ENCODE data around the gene HSD17B1. TPM values are rescaled to one million over a fixed set of nuclear protein-coding genes. Genes with fewer than 3 reads are reported as not detected.
"Not testable (repeated sequence)": the region's sequence is repeated elsewhere in the genome, so short reads cannot be mapped to it uniquely, and the experiment has no call there.

The HSD17B1 gene
- total RNA-seq, 1 experiment from 2014 or later = 1.5 TPM

DNA sequence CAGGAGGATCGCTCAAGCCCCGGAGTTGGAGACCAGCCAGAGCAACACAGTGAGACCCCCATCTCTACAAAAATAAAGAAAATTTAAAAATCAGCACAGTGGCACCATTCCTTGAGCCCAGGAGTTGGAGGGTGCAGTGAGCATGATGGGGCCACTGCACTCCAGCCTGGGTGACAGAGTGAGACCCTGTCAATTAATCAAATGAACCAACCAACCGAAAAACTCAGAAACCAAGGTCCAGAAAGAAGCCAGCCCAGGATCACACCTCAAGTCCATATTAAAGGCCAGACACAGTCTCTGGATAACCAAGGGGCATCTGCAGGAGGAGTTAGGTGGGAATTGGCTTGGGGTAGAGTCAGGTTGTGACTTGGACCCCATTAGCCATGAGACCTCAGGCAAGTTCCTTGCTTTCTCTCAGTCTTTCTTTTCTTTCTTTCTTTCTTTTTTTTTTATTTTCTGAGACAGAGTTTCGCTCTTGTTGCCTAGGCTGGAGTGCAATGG, 2.4 kb downstream of the HSD17B1 start (continued):
- TF ChIP-seq, protein P1, sequence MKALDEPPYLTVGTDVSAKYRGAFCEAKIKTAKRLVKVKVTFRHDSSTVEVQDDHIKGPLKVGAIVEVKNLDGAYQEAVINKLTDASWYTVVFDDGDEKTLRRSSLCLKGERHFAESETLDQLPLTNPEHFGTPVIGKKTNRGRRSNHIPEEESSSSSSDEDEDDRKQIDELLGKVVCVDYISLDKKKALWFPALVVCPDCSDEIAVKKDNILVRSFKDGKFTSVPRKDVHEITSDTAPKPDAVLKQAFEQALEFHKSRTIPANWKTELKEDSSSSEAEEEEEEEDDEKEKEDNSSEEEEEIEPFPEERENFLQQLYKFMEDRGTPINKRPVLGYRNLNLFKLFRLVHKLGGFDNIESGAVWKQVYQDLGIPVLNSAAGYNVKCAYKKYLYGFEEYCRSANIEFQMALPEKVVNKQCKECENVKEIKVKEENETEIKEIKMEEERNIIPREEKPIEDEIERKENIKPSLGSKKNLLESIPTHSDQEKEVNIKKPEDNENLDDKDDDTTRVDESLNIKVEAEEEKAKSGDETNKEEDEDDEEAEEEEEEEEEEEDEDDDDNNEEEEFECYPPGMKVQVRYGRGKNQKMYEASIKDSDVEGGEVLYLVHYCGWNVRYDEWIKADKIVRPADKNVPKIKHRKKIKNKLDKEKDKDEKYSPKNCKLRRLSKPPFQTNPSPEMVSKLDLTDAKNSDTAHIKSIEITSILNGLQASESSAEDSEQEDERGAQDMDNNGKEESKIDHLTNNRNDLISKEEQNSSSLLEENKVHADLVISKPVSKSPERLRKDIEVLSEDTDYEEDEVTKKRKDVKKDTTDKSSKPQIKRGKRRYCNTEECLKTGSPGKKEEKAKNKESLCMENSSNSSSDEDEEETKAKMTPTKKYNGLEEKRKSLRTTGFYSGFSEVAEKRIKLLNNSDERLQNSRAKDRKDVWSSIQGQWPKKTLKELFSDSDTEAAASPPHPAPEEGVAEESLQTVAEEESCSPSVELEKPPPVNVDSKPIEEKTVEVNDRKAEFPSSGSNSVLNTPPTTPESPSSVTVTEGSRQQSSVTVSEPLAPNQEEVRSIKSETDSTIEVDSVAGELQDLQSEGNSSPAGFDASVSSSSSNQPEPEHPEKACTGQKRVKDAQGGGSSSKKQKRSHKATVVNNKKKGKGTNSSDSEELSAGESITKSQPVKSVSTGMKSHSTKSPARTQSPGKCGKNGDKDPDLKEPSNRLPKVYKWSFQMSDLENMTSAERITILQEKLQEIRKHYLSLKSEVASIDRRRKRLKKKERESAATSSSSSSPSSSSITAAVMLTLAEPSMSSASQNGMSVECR (CRISPR knock-in tag; IDR thresholded peaks at IDR 0.05; ENCODE audit: borderline replicate concordance) = no peak

GRCh38 chr17:42555961-42556617, 3.4 kb downstream of the HSD17B1 start:
- ATAC-seq (peak; percentile 75), DNase-seq (ENCODE audit: low spot score) (peak; percentile 77)
- H3K9me3 Mint-ChIP-seq; H3K36me3 Mint-ChIP-seq; H3K27me3 Mint-ChIP-seq (ENCODE audit: low read depth); H3K4me1 Mint-ChIP-seq; H3K27ac Mint-ChIP-seq; POLR2A ChIA-PET: not testable (repeated sequence)
- CTCF ChIA-PET = interaction anchor here (2.6 kb wide), 1 partner anchor 207 kb away, joined by 12 read pairs; no protein-coding TSS in a partner anchor
- H3K4me3 Mint-ChIP-seq = peak overlapping the region; percentile 85

DNA sequence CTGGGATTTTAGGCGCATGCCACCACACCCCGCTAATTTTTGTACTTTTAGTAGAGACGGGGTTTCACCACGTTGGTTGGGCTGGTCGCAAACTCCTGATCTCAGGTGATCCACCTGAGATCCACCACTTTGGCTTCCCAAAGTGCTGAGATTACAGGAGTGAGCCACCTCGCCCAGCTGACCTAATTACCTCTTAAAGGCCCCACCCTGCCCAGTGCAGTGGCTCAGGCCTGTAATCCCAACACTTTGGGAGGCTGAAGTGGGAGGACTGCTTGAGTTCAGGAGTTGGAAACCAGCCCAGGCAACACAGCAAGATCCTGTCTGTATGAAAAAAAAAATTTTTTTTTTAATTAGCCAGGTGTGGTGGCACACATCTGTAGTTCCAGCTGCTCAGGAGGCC, 6.4 kb downstream of the HSD17B1 start:
- ChIA-PET POLR2A (no interaction called here), CTCF (interaction anchor here (1.3 kb wide), 1 partner anchor 19 kb away, joined by 4 read pairs; no protein-coding TSS in a partner anchor)
- Mint-ChIP-seq H3K27me3 (ENCODE audit: low read depth) (no peaks in the 10 kb centered on the region), H3K4me3 (no peak overlapping the region), H3K36me3 (no peaks in the 10 kb centered on the region), H3K4me1 (peaks cover 21% of the 10 kb centered on the region), H3K27ac (no peak overlapping the region), H3K9me3 (no peaks in the 10 kb centered on the region)
- no peak for TF ChIP-seq ZNF396 (CRISPR knock-in tag; IDR thresholded peaks at IDR 0.05; ENCODE audit: borderline replicate concordance)
- TF ChIP-seq, protein P2, sequence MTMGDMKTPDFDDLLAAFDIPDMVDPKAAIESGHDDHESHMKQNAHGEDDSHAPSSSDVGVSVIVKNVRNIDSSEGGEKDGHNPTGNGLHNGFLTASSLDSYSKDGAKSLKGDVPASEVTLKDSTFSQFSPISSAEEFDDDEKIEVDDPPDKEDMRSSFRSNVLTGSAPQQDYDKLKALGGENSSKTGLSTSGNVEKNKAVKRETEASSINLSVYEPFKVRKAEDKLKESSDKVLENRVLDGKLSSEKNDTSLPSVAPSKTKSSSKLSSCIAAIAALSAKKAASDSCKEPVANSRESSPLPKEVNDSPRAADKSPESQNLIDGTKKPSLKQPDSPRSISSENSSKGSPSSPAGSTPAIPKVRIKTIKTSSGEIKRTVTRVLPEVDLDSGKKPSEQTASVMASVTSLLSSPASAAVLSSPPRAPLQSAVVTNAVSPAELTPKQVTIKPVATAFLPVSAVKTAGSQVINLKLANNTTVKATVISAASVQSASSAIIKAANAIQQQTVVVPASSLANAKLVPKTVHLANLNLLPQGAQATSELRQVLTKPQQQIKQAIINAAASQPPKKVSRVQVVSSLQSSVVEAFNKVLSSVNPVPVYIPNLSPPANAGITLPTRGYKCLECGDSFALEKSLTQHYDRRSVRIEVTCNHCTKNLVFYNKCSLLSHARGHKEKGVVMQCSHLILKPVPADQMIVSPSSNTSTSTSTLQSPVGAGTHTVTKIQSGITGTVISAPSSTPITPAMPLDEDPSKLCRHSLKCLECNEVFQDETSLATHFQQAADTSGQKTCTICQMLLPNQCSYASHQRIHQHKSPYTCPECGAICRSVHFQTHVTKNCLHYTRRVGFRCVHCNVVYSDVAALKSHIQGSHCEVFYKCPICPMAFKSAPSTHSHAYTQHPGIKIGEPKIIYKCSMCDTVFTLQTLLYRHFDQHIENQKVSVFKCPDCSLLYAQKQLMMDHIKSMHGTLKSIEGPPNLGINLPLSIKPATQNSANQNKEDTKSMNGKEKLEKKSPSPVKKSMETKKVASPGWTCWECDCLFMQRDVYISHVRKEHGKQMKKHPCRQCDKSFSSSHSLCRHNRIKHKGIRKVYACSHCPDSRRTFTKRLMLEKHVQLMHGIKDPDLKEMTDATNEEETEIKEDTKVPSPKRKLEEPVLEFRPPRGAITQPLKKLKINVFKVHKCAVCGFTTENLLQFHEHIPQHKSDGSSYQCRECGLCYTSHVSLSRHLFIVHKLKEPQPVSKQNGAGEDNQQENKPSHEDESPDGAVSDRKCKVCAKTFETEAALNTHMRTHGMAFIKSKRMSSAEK (CRISPR knock-in tag; IDR thresholded peaks at IDR 0.05; ENCODE audit: borderline replicate concordance) = no peak
- TF ChIP-seq CDX4 (CRISPR knock-in tag; IDR thresholded peaks at IDR 0.05; ENCODE audit: borderline replicate concordance) = no peak
- TF ChIP-seq SMAD4 (CRISPR knock-in tag; IDR thresholded peaks at IDR 0.05) = no peak
- DNase-seq (ENCODE audit: low spot score) (no peak), ATAC-seq (no peak)

DNA sequence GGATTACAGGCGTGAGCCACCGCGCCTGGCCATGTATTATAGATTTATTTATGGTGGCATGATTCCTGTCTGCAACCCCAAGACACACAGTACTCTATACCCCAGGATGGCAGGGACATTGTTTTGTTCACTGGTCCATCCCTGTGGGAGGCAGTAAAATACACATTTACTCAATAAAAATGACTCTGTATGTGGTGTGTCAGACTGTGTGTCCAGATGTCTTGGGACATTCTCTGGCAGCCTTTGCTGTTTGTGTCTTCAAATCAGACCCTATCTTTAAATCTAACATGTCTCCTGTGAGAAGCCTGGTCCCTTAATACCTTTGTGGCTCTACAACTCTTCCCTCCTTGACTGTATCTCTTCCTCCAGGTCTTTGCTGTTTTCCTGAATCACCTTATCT, 7.5 kb downstream of the HSD17B1 start:
- no peaks in the 10 kb centered on the region for H3K9me3 Mint-ChIP-seq
- ATAC-seq (no peak), DNase-seq (ENCODE audit: low spot score) (no peak)
- H3K4me3 Mint-ChIP-seq = no peak overlapping the region
- CTCF ChIA-PET = no interaction called here
- H3K27me3 Mint-ChIP-seq (ENCODE audit: low read depth) = no peaks in the 10 kb centered on the region
- H3K27ac Mint-ChIP-seq = no peak overlapping the region
- TF ChIP-seq SMAD4 (CRISPR knock-in tag; IDR thresholded peaks at IDR 0.05) (no peak), IRF2 (CRISPR knock-in tag; IDR thresholded peaks at IDR 0.05; ENCODE audit: borderline replicate concordance, low read depth) (no peak), SOX15 (CRISPR knock-in tag; IDR thresholded peaks at IDR 0.05) (no peak), ZNF425 (CRISPR knock-in tag; conservative IDR thresholded peaks at IDR 0.05) (no peak), EMX1 (CRISPR knock-in tag; IDR thresholded peaks at IDR 0.05) (no peak), PRRX2 (CRISPR knock-in tag; IDR thresholded peaks at IDR 0.05) (no peak), CREM (CRISPR knock-in tag; IDR thresholded peaks at IDR 0.05) (no peak), ZNF232 (CRISPR knock-in tag; IDR thresholded peaks at IDR 0.05) (no peak), ZNF219 (CRISPR knock-in tag; IDR thresholded peaks at IDR 0.05; ENCODE audit: borderline replicate concordance) (no peak)
- no peaks in the 10 kb centered on the region; the same call in 1 of the 2 replicates for H3K36me3 Mint-ChIP-seq
- POLR2A ChIA-PET = no interaction called here
- H3K4me1 Mint-ChIP-seq = peaks cover 21% of the 10 kb centered on the region
